Fibroblast of lung (primary cell): ENCODE measurements around the gene STK35. TPM values are rescaled to one million over a fixed set of nuclear protein-coding genes. Genes with fewer than 3 reads are reported as not detected.

Source experiments
- DNase-seq, 2 donors: peaks; one replicate each; pipeline versions ENCODE4 v3.0.0 to v3.0.0-alpha.2; 2010; ENCODE audit warnings: low read depth in 2 of 2
- H2AFZ ChIP-seq: 2 replicates; pipeline ENCODE4 v1.5.1; 2012; ENCODE audit warnings: low read length, control low read depth, inconsistent platforms
- H3K27ac ChIP-seq: 2 replicates; pipeline ENCODE4 v1.5.1; 2011; ENCODE audit warnings: low read length, control low read depth; ENCODE audit not compliant: insufficient read depth
- H3K27me3 ChIP-seq: 2 replicates; pipeline ENCODE4 v1.5.1; 2011; ENCODE audit warnings: mild to moderate bottlenecking, low read length; ENCODE audit not compliant: control insufficient read depth, insufficient read depth
- H3K36me3 ChIP-seq: 2 replicates; pipeline ENCODE4 v1.5.1; 2011; ENCODE audit warnings: low read length; ENCODE audit not compliant: control insufficient read depth, insufficient read depth
- H3K4me1 ChIP-seq: 2 replicates; pipeline ENCODE4 v1.5.1; 2011; ENCODE audit warnings: low read length; ENCODE audit not compliant: control insufficient read depth, insufficient read depth; ENCODE audit errors: extremely low read depth
- H3K4me2 ChIP-seq: 2 replicates; pipeline ENCODE4 v1.5.1; 2011; ENCODE audit warnings: low read length, control low read depth; ENCODE audit not compliant: insufficient read depth; ENCODE audit errors: extremely low read depth
- H3K4me3 ChIP-seq, 4 experiments: fragments of 200-600 bp in 1 of 4; sonication (generic) in 1 of 4; replicated peaks in 1 of 4; 2 replicates each; pipeline ENCODE4 v1.5.1; 2011 to 2016; ENCODE audit warnings: low read length in 4 of 4, low read depth in 3 of 4, mild to moderate bottlenecking in 3 of 4, control low read depth in 2 of 4, inconsistent platforms in 1 of 4, mixed read lengths in 1 of 4; ENCODE audit not compliant: insufficient read depth in 1 of 4; ENCODE audit errors: control extremely low read depth in 1 of 4
- H3K79me2 ChIP-seq: 2 replicates; pipeline ENCODE4 v1.5.1; 2012; ENCODE audit warnings: mild to moderate bottlenecking, low read length, inconsistent platforms; ENCODE audit not compliant: control insufficient read depth, insufficient read depth
- H3K9ac ChIP-seq: 2 replicates; pipeline ENCODE4 v1.5.1; 2011; ENCODE audit warnings: mild to moderate bottlenecking, low read length, control low read depth; ENCODE audit not compliant: insufficient read depth
- H3K9me3 ChIP-seq: 2 replicates; pipeline ENCODE4 v1.5.1; 2012; ENCODE audit warnings: low read depth, low read length; ENCODE audit not compliant: control insufficient read depth, insufficient read depth
- H4K20me1 ChIP-seq: 2 replicates; pipeline ENCODE4 v1.5.1; 2011; ENCODE audit warnings: low read length; ENCODE audit not compliant: control insufficient read depth, insufficient read depth; ENCODE audit errors: extremely low read depth
- CTCF ChIP-seq, 2 donors: IDR thresholded peaks in 1 of 2; conservative IDR thresholded peaks in 1 of 2; 1 replicate in 1 of 2; 2 replicates in 1 of 2; pipeline ENCODE4 v1.5.1; 2011 to 2012; ENCODE audit warnings: low read length in 2 of 2, control low read depth in 1 of 2, inconsistent platforms in 1 of 2, low read depth in 1 of 2, mild to moderate bottlenecking in 1 of 2
- EZH2 ChIP-seq: IDR thresholded peaks from 2 replicates; pipeline ENCODE4 v1.5.1; 2012; ENCODE audit warnings: low read length, control low read depth, mild to moderate bottlenecking; ENCODE audit errors: missing control alignments
- polyA plus RNA-seq, 2 donors: library from polyadenylated mRNA; depleted of rRNA in 1 of 2; stranded (reverse) in 1 of 2; unstranded in 1 of 2; fragments of >200 nt; gene quantifications; 2 replicates each; pipeline ENCODE4 v1.2.1, GENCODE V29; 2011 to 2012; ENCODE audit warnings: missing spikeins in 1 of 2
- total RNA-seq: library from RNA; depleted of rRNA; stranded (reverse); fragments of >200 nt; gene quantifications from 2 replicates; pipeline ENCODE4 v1.2.1, GENCODE V29; 2014

STK35 gene
- total and polyA plus RNA-seq, 2 donors (not counting 1 experiment from before 2014, with no cell fraction given), result 8.5 to 14.4 TPM

DNA sequence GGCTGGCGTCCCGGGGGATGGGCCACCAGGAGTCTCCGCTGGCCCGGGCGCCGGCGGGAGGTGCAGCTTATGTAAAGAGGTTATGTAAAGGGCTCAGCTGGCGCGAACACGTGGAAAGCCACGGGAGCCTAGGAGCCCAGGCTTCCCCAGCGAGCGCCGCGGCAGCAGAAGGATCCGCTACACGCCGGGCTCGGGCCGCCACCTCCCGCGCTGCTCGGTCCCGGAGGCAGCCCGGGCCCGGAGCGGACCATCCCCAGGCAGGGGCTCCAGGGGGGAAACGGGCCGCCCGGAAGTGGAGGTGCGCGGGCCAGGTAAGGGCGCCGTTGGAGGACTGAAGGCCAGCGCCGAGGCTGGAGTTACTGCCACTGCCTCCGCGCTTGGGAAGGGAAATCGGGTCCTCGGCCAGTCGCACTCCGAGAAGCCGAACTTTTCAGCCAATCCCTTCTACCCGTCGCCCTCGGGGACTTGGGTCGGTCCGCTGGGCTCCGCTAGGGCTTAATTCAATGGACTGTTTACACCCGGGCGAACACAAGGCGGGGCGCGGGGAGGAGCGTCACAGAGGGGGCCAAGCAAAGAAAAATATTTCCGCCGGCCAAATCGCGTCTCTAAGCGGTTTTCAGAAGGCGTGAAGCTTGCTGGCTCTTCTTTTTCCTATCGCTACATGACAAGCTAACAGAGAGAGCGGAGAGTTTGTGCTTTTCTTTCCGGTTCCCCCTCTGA lies 398 bp downstream of the STK35 start:
- H3K9me3 ChIP-seq, result no peaks in the 10 kb centered on the region
- peak overlapping the region; percentile 99 for H3K27ac ChIP-seq
- DNase-seq, result peak; percentile 93 to 94
- peaks cover 39% of the 10 kb centered on the region for H3K79me2 ChIP-seq
- H3K4me3 ChIP-seq, result peak overlapping the region; percentile 69 to 95 (median 89)
- H3K4me2 ChIP-seq, result peak overlapping the region; percentile 96
- H3K36me3 ChIP-seq, result no peaks in the 10 kb centered on the region
- H3K4me1 ChIP-seq, result peaks cover 2% of the 10 kb centered on the region
- H3K27me3 ChIP-seq, result no peaks in the 10 kb centered on the region
- TF ChIP-seq CTCF (conservative IDR thresholded peaks at IDR 0.05 in 1 of 2, IDR thresholded peaks at IDR 0.05 in 1 of 2; ENCODE audit: low read depth in 1 of 2, low read length in 2 of 2) (no peak), EZH2 (no peak)
- H2AFZ ChIP-seq, result peak overlapping the region; percentile 95
- H3K9ac ChIP-seq, result peak overlapping the region; percentile 100
- no peaks in the 10 kb centered on the region for H4K20me1 ChIP-seq

DNA sequence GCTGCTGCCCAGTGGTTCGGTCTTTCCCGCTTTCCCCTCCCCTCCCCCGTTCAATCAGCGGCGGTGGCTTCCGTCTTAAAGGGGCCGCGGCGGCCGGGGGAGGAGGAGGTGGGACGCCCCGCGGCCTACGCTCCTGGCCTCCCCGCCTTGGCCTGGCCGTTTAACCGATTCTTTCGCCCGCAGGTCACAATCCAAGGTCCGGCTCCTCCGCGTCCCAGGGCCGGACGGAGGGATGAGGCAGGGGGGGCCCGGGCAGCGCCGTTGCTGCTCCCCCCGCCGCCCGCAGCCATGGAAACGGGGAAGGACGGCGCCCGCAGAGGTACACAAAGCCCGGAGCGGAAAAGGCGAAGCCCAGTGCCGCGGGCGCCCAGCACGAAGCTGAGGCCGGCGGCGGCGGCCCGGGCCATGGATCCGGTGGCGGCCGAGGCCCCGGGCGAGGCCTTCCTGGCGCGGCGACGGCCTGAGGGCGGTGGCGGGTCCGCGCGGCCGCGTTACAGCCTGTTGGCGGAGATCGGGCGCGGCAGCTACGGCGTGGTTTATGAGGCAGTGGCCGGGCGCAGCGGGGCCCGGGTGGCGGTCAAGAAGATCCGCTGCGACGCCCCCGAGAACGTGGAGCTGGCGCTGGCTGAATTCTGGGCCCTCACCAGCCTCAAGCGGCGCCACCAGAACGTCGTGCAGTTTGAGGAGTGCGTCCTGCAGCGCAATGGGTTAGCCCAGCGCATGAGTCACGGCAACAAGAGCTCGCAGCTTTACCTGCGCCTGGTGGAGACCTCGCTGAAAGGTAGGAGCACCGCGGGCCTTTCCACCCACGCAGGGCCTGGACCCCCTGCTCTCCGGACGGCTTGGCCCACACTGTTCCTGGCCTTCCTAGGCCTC lies 1.2 kb downstream of the STK35 start:
- Histone ChIP-seq H2AFZ (peak overlapping the region; percentile 71), H3K27me3 (no peaks in the 10 kb centered on the region)

More for the DNA sequence above, 1.2 kb downstream of the STK35 start:
- TF ChIP-seq EZH2 (no peak), CTCF (conservative IDR thresholded peaks at IDR 0.05 in 1 of 2, IDR thresholded peaks at IDR 0.05 in 1 of 2; ENCODE audit: low read depth in 1 of 2, low read length in 2 of 2) (no peak)
- Histone ChIP-seq H4K20me1 (no peaks in the 10 kb centered on the region), H3K79me2 (peaks cover 46% of the 10 kb centered on the region), H3K36me3 (no peaks in the 10 kb centered on the region), H3K27ac (peak overlapping the region; percentile 99), H3K9me3 (no peaks in the 10 kb centered on the region), H3K9ac (peak overlapping the region; percentile 100), H3K4me2 (peak overlapping the region; percentile 99), H3K4me3 (peak overlapping the region; percentile 80 to 95 (median 89)), H3K4me1 (peaks cover 2% of the 10 kb centered on the region)
- peak; percentile 82 to 89 for DNase-seq
